GM12878 (cell line): Measurements from ENCODE around the gene CCDC9B. TPM values are rescaled to one million over a fixed set of nuclear protein-coding genes. Genes with fewer than 3 reads are reported as not detected.

Experiments used
- ATAC-seq: fragments of 200-7000 bp; cut with Tn5 transposase; 3 replicates; pipeline ENCODE4 v1.9.1; 2020; ENCODE audit warnings: mild to moderate bottlenecking, moderate library complexity
- BruUV-seq: library from RNA; stranded (reverse); fragments of 400-500 nt; replicated peaks from 2 replicates; lab custom pipeline; 2021; lab: Mats Ljungman, UMichigan
- CTCF ChIA-PET: fragments of 300-600 bp; sonication (Branson Sonifier 250); formaldehyde crosslinking; extraction: SDS; loops from one replicate; lab custom pipeline; 2021; ENCODE audit warnings: inconsistent platforms; lab: Yijun Ruan, JAX
- POLR2A ChIA-PET: fragments of 350-600 bp; formaldehyde crosslinking; extraction: SDS; loops from one replicate; lab custom pipeline; 2021; ENCODE audit warnings: inconsistent platforms; lab: Charles Lee
- RAD21 ChIA-PET: fragments of 300-600 bp; sonication (Branson Sonifier 250); formaldehyde crosslinking; loops from one replicate; lab custom pipeline; 2023; ENCODE audit warnings: antibody characterized with exemption; ENCODE audit not compliant: unreplicated experiment; lab: Charles Lee
- SMC1A ChIA-PET: fragments of 300-600 bp; sonication (Branson Sonifier 250); formaldehyde crosslinking; loops from one replicate; lab custom pipeline; 2023; ENCODE audit not compliant: unreplicated experiment, uncharacterized antibody; lab: Charles Lee
- DNase-seq: peaks from one replicate; pipeline ENCODE4 v3.0.0-alpha.2; 2011; ENCODE audit warnings: low read depth, low spot score
- FAIRE-seq: peaks from 3 replicates; lab custom pipeline; 2011; peaks lifted over from hg19 to GRCh38; lab: Jason Lieb, UNC
- H2AFZ ChIP-seq: 2 replicates; pipeline ENCODE4 v1.6.0; 2011; ENCODE audit warnings: low read depth, low read length, control low read depth; ENCODE audit not compliant: control insufficient read depth
- H3K27ac ChIP-seq: 2 replicates; pipeline ENCODE4 v1.5.1; 2011; ENCODE audit warnings: control low read depth; ENCODE audit not compliant: control insufficient read depth, insufficient read depth
- H3K27me3 ChIP-seq, 2 experiments: replicated peaks in 1 of 2; 2 replicates each; pipeline versions ENCODE4 v1.6.0 to v1.6.1; 2011; ENCODE audit warnings: low read length in 1 of 2; ENCODE audit not compliant: control insufficient read depth in 2 of 2, insufficient read depth in 2 of 2
- H3K36me3 ChIP-seq, 2 experiments: 2 replicates each; pipeline ENCODE4 v1.5.1; 2011; ENCODE audit warnings: low read length in 1 of 2; ENCODE audit not compliant: control insufficient read depth in 2 of 2, insufficient read depth in 2 of 2
- H3K4me1 ChIP-seq: 2 replicates; pipeline ENCODE4 v1.6.1; 2011; ENCODE audit warnings: mild to moderate bottlenecking, low read length, moderate library complexity, mixed read lengths; ENCODE audit not compliant: control insufficient read depth, insufficient read depth
- H3K4me2 ChIP-seq: 2 replicates; pipeline ENCODE4 v1.6.0; 2011; ENCODE audit warnings: control low read depth; ENCODE audit not compliant: control insufficient read depth, insufficient read depth
- H3K4me3 ChIP-seq: fragments of 200-600 bp; sonication (generic); 2 replicates; pipeline ENCODE4 v1.5.1; 2016
- H3K79me2 ChIP-seq: 2 replicates; pipeline ENCODE4 v1.6.0; 2011; ENCODE audit warnings: low read length; ENCODE audit not compliant: control insufficient read depth, insufficient read depth
- H3K9ac ChIP-seq: 2 replicates; pipeline ENCODE4 v1.8.0; 2011; ENCODE audit warnings: low read length, control low read depth, mixed read lengths; ENCODE audit not compliant: control insufficient read depth, insufficient read depth
- H3K9me3 ChIP-seq: replicated peaks from 3 replicates; pipeline ENCODE4 v1.5.1; 2011; ENCODE audit warnings: mild to moderate bottlenecking, low read length; ENCODE audit not compliant: control insufficient read depth, insufficient read depth
- H4K20me1 ChIP-seq: 2 replicates; pipeline ENCODE4 v1.6.0; 2011; ENCODE audit not compliant: control insufficient read depth, insufficient read depth
- BRCA1 ChIP-seq: IDR thresholded peaks from 2 replicates; pipeline ENCODE4 v1.6.1; 2011; ENCODE audit warnings: low read depth, low read length, improper control_type of control experiment
- KAT2A ChIP-seq: conservative IDR thresholded peaks from 2 replicates; pipeline ENCODE4 v1.6.1; 2011; ENCODE audit warnings: low read depth, low read length; ENCODE audit not compliant: control insufficient read depth
- KLF5 ChIP-seq: fragments of 450-650 bp; IDR thresholded peaks from 2 replicates; pipeline ENCODE4 v1.6.1; 2014; ENCODE audit warnings: mild to moderate bottlenecking; ENCODE audit not compliant: partially characterized antibody
- SUZ12 ChIP-seq: fragments of 200-600 bp; sonication (generic); IDR thresholded peaks from one replicate; pipeline ENCODE4 v1.6.1; 2018; ENCODE audit warnings: antibody characterized with exemption, mild to moderate bottlenecking; ENCODE audit not compliant: unreplicated experiment
- ZNF24 ChIP-seq: fragments of 450-650 bp; IDR thresholded peaks from 2 replicates; pipeline ENCODE4 v1.6.1; 2017; ENCODE audit warnings: antibody characterized with exemption, mild to moderate bottlenecking
- ZNF274 ChIP-seq: IDR thresholded peaks from one replicate; pipeline ENCODE4 v1.8.0; 2011; ENCODE audit not compliant: insufficient read length, insufficient read depth
- WGBS: methylation state at CpG from one replicate; pipeline ENCODE4 v1.1.6; 2016; ENCODE audit warnings: low lambda C conversion rate; ENCODE audit not compliant: insufficient replicate concordance, insufficient coverage; ENCODE audit errors: missing lambda C conversion rate; 5-methylcytosine and 5-hydroxymethylcytosine counted together
- in situ Hi-C: fragments of 300-500 bp; cut with MboI; formaldehyde crosslinking; loops from 9 replicates; pipeline ENCODE4 v1.14.3; 2018; ENCODE audit warnings: mixed read lengths
- intact Hi-C: fragments of 100-400 bp; cut with micrococcal nuclease; formaldehyde crosslinking; loops from one replicate; pipeline ENCODE4 v1.14.2; 2022; ENCODE audit not compliant: unreplicated experiment
- polyA plus RNA-seq, 11 experiments: library from polyadenylated mRNA; depleted of rRNA in 4 of 11; unstranded in 6 of 11; stranded (reverse) in 5 of 11; fragments of >200 nt; fragmentation: Nextera tagmentation in 4 of 11; fragmentation: Illumina TruSeq in 1 of 11; extraction: Ambion mirVana in 4 of 11; extraction: Trizol in 1 of 11; gene quantifications; 1 replicate in 1 of 11; 2 replicates in 10 of 11; pipeline versions ENCODE4 v1.2.1 to v1.2.3, GENCODE V29; 2011 to 2016; ENCODE audit warnings: inconsistent platforms in 2 of 11, missing spikeins in 2 of 11, low read depth in 1 of 11
- total RNA-seq, 4 experiments: library from RNA; depleted of rRNA in 3 of 4; stranded (reverse); fragments of >200 nt in 3 of 4; fragmentation: Illumina TruSeq in 1 of 4; extraction: Trizol in 1 of 4; gene quantifications; 2 replicates each; pipeline versions ENCODE4 v1.2.1 to v1.2.3, GENCODE V29; 2013 to 2021

The CCDC9B gene
- total and polyA plus RNA-seq, 10 of the 15 experiments (the other 5 are each of a cell fraction or from before 2014, with no cell fraction given), result 0.01 to 0.08 (median 0.03) TPM; not detected in 6

- intact Hi-C loops, result no loop called here
- Histone ChIP-seq H3K9me3 (no peaks in the 10 kb centered on the region; the same call in 2 of the 3 replicates), H3K36me3 (no peaks in the 10 kb centered on the region), H3K4me1 (peaks cover 5% of the 10 kb centered on the region; the same call in 1 of the 2 replicates), H3K4me2 (no peak overlapping the region), H3K27ac (no peak overlapping the region), H3K9ac (no peak overlapping the region), H3K4me3 (no peak overlapping the region), H2AFZ (no peak overlapping the region), H4K20me1 (no peaks in the 10 kb centered on the region; the same call in 1 of the 2 replicates), H3K27me3 (peaks cover 4 to 15% of the 10 kb centered on the region in 2 experiments), H3K79me2 (no peaks in the 10 kb centered on the region)
- in situ Hi-C loops, result no loop called here
- ChIA-PET CTCF (interaction anchor here (0.8 to 1.8 kb wide), 8 partner anchors 10 to 240 kb away, joined by 3 to 9 read pairs (median 3); no protein-coding TSS in a partner anchor), SMC1A (no interaction called here), POLR2A (no interaction called here), RAD21 (interaction anchor here (1.0 kb wide), 1 partner anchor 27 kb away, joined by 3 read pairs; no protein-coding TSS in a partner anchor)
- no peak for ATAC-seq
- no peak for DNase-seq
- no peak for FAIRE-seq
- WGBS, result 61% methylated on average over 4 of the region's 4 CpGs
- BruUV-seq, result no TSS peak
- TF ChIP-seq KLF5, result no peak
- no peak for TF ChIP-seq KAT2A
- TF ChIP-seq ZNF274, result no peak
Measured at GRCh38 chr15:40285151-40285550, 55.6 kb downstream of the CCDC9B start.

- CTCF ChIA-PET, result interaction anchor here (0.9 to 1.4 kb wide), 3 partner anchors 8 to 26 kb away, joined by 3 to 4 read pairs (median 4); partner anchors contain the start of gene PLCB2
- H4K20me1 ChIP-seq, result no peaks in the 10 kb centered on the region; the same call in 1 of the 2 replicates
Measured at GRCh38 chr15:40283615-40284300, 57.0 kb downstream of the CCDC9B start.

More at GRCh38 chr15:40283615-40284300, 57.0 kb downstream of the CCDC9B start:
- in situ Hi-C loops, result no loop called here
- ATAC-seq, result no peak
- H3K9me3 ChIP-seq, result no peaks in the 10 kb centered on the region; the same call in 2 of the 3 replicates
- H3K9ac ChIP-seq, result no peak overlapping the region
- no peak overlapping the region for H2AFZ ChIP-seq
- peaks cover 4 to 15% of the 10 kb centered on the region in 2 experiments for H3K27me3 ChIP-seq
- H3K27ac ChIP-seq, result no peak overlapping the region
- H3K4me1 ChIP-seq, result peaks cover 5% of the 10 kb centered on the region; the same call in 1 of the 2 replicates
- no peaks in the 10 kb centered on the region for H3K36me3 ChIP-seq
- DNase-seq, result no peak
- no peaks in the 10 kb centered on the region for H3K79me2 ChIP-seq
- ChIA-PET POLR2A (no interaction called here), RAD21 (no interaction called here), SMC1A (no interaction called here)
- no peak overlapping the region for H3K4me3 ChIP-seq
- intact Hi-C loops, result no loop called here
- 61% methylated on average over 33 of the region's 33 CpGs for WGBS
- no TSS peak for BruUV-seq
- FAIRE-seq, result no peak
- H3K4me2 ChIP-seq, result no peak overlapping the region
- TF ChIP-seq SUZ12 (no peak), BRCA1 (no peak), ZNF24 (no peak)
